IPS DF 4.7 (cell line): Measurements from ENCODE around the gene FAM20B.

ENCODE experiments used
- DNase-seq: peaks from one replicate; pipeline ENCODE4 v3.0.0-alpha.2; 2013; ENCODE audit warnings: low spot score; ENCODE audit errors: extremely low read depth

The FAM20B gene

DNA sequence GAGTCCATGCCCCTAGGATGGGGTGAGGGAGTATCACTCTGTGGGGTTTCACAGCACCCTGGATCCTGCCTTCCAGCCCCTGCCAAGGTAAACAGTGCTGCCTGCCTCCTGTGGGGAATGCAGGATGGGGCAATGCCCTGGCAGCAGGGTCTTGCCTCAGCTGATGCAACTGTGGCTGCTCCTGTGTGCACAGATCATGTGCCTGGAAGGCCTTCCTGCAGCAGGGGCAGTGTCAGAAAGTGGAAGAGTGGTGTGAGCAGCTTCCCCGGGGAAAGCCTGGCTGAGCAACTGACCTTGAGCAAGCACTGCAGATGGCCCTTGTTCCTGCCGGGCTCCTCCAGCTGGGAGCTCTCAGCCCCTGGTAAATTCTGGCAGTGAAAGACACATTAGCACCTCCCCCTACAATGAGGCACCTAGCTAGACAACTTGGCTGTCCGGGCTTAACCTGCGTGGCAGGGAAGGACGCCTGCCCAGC lies 66.0 kb downstream of the FAM20B start:
- DNase-seq = no peak

DNA sequence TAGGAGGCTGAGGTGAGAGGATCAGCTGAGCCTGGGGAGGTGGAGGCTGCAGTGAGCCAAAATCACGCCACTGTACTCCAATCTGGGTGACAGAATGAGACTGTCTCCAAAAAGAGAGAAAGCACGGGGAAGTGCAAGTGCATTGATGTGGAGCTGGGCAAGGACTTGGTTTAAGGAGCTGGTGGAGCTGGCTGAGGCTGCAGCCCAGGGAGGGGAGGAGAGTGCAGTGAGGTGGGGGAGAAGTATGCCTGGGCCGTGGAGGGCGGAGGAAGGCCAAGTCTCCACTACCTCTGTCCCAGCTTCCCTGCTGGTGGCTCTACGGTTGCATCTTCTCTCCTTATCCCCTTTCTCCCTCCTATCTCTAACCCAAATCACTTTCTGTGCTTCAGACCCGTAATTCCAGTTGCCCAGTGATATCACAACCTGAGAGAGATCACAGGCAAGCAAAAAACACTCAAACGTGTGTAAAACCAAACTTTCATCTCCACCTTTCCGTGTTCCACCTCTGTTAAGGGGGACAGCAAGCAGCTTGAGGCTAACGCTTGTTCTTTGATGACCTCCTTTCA lies 67.3 kb downstream of the FAM20B start:
- no peak for DNase-seq

DNA sequence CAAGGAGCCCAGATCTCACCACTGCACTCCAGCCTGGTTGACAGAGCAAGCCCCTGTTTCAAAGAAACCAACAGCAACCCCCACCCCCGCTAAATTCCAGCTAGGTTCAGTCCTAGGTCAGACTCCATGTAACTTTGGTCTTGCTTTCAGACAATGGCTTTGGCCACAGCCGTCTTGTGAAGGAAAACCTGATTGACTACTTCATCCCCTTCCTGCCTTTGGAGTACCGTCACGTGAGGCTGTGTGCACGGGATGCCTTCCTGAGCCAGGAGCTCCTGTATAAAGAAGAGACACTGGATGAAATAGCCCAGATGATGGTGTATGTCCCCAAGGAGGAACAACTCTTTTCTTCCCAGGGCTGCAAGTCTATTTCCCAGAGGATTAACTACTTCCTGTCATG lies 69.1 kb downstream of the FAM20B start:
- DNase-seq = no peak

DNA sequence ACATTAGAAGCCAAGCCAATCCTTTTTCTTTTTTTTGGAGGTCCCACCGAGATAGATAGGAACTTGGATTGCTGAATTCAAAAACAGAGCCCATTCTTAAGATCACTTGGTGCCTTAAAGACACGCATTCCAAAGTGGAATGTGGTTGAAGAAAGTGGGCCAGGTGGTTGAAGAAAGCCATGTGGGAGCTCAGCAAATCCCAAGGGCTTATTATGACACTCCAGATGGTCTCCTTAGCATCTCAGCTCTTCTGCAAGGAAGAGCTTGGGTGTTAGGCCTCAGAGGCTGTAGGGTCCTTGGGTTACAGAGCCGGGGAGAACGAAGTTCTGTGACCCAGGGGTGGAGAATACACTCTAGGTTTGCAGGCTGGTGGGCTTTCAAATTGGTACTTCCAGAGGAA lies 69.7 kb downstream of the FAM20B start:
- no peak for DNase-seq

DNA sequence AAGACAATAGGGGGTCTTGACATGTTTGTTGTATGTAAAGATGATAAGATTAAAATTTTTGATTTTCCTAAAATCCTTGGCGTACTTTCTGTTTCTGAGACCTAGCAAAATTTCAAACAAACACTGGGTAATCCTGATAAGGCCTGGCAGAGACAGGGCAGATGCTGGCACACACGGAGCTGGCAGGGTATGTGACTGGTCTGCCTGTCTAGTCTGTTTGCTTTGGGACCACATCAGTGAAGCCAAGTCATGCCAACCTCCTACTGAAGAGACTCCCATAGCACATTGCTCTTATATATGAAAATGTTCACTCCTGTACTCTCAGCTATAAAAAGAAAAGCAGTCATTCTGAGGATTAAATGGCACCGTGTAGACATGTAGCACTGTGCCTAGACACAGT lies 70.2 kb downstream of the FAM20B start:
- no peak for DNase-seq

DNA sequence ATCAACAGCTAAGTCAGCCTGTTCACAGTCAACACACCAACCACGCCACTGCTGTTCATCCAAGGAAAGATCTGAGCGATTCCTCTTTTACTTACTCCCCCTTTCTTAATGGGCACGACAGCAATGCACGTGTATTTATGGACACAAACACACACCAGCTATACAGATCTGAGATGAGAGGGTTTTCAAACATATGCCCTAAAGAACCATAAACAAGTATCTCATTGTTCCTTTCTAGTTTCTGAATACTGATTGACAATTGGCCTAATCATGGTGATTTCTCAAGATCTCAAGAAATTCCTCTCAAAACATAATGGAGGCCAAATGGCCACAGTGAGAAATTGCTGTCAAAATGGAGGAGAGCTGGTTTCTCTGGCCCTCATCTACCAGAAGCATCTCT lies 74.2 kb downstream of the FAM20B start:
- no peak for DNase-seq

DNA sequence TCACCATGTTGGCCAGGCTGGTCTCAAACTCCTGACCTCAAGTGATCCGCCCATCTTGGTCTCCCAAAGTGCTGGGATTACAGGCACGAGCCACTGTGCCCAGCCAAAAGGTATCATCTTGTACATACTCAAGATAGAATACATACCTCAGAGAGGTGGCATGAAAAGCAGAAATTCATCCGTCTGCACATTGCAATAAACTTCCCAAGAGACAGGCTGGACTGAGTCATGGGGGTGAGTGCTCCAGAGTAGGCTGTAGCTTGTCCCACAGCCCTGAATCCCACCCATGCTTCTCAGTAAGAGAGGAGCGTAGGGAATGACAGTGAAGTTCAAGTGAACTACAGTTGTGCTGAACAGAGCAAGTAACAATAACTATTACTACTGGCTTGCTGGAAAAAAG lies 75.9 kb downstream of the FAM20B start:
- no peak for DNase-seq

DNA sequence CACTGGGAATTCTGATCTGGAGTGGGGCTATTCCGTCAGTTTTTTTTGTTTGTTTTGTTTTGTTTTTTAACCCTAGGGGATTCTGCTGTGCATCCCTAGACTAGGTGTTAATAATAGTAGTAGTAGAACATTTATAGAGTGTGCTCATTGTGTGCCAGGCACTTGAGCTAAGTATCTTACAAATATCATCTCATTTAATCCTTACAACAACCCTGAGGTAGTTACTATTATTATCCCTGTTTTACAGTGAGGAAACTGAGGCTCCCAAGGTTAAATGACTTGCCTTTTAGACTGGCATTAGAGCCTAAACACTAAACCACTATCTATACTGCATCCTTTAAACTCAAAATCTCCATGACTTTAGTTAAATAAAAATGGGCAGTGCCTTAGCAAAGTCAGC lies 78.3 kb downstream of the FAM20B start:
- DNase-seq = no peak

DNA sequence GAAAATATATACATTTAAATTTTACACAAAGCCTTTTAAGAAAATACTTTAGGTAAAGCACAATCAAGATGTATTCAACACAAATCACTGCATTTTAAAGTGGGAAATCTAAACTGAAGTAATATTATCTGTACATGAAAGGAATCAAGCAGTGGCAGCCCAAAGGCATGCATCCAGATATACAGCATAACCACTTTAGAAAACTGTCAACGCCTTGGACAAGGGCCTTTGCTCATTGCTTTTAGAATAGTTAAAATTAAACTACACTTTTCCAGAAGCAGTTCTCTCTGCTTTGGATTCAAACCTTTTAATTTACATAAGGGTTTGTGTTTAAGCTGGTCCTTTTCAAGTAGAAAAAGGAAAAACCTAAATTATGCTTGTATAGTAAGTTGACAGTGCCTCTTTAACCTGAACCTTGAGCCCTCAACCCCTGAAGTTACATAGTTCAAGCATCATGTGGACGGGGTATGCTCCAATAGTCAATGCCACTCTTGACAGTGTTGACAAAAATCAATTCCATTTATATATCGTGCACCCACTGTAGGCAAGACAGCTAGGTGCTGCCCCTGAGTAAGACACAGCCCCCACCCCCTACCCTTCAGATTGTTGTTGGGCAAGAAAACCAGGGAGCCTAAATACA lies 79.0 kb downstream of the FAM20B start:
- DNase-seq = no peak

DNA sequence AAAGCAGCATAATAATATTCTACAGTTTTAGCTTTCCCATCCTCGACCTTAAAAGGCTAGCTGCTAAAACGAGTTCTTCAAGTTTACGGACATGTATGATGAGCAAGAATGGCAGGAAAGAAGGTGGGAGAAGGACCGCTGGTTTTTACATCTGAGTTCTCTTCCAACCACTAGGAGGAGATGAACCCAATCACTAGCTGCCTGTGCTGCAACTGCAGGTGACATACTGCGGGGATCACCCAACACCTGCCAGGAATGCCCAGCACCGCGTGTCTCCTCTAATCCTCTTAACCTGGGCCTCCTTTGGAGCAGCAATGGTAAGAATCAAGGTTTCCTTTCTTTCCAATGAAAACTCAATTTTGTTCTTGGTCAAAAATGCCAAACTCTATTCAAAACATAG lies 79.7 kb downstream of the FAM20B start:
- no peak for DNase-seq

DNA sequence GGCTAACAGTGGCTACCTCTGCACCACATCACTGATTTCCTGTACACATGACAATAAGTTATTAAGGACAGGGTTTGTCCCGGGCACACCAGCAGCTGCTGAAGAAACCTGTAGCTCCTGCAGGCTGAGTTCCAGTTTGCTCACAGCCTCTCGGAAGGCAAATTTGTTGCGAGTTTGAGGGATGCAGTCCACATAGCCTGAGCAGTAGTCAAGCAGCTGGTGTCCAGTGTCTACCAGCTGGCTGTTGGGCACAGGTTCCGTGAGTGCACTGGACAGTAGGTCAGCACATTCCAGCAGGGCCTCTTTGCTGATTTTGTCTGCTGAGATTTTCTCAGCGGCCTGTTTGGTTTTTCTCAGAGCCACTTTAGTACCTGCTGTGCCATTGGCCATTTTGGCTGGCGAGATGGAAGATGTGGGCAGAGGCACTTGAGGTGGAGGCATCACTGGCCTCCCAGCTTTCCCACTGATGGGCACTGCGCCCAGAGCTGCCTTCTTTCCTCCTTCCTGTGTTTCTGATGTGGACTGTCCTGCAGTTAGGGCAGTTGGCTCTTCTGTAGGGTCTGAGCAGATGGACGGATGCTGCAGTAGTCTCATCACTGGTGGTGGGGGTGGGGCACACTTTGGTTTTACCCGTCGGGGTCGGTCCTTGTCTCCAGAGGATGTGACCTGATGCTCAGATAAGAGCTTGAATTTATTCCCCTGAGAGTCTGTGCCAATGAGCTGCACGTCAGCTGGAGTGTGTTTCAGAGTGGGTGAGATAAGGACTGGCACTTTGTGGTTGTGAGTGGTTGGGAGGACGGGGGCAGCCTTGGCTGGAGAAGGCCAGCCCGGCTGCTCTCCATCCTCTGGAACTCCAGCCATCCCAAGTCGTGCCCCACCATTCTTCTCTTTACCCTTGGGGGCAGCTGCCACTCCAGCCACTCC lies 82.3 kb downstream of the FAM20B start:
- no peak for DNase-seq

DNA sequence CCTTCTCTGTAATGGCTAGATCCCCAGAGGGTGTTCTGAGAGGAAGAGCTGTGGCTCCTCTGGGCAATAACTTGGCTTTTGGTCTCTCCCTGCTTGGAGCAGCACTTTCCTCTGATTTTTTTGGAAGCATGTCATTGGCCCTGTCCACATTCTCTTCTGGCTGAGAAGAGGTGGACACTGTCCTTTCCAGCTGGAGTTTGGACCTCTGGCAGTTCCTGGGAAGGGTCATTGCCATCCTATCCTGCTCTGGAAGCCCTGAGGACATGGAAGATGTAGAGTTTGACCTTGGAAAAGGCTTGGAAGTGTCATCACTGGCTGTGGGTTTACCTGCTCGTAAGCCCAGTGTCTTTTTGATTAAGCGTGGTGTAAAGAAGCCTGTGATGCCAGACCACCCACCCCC lies 83.0 kb downstream of the FAM20B start:
- DNase-seq = no peak

DNA sequence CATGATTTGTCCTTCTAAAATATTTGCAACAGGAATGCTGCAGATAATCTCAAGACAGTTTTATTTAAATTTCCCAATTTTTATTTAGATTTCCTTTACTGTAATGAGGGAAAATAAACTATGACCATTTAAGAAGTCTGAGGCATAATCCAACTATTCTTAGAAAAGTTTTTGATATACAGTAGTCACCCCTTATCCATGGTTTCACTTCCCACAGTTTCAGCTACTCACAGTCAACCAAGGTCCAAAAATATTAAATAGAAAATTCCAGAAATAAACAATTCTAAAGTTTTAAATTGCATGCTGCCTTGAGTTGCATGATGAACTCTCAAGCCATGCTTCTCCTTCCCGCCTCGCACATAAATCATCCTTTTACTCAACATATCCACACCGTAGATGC lies 89.5 kb downstream of the FAM20B start:
- no peak for DNase-seq

DNA sequence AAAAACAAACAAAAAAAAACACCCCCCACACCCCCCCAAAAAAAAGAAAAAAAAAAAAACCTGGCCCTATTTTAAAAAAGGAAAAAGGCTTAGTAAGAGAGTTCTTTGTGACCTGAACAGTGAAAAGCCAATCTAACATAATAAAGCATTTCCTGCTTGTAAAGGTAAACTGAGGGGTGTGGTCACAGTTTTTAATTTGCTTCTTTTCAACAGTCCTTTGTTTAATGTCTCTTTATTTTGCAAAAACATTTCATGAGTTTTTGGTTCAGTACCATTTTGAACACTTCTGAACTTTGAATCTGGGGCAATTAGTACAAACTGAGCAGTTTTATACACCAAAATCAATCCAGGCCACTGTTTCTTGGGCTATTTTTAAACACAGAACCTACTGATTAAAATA lies 93.8 kb downstream of the FAM20B start:
- DNase-seq = no peak

DNA sequence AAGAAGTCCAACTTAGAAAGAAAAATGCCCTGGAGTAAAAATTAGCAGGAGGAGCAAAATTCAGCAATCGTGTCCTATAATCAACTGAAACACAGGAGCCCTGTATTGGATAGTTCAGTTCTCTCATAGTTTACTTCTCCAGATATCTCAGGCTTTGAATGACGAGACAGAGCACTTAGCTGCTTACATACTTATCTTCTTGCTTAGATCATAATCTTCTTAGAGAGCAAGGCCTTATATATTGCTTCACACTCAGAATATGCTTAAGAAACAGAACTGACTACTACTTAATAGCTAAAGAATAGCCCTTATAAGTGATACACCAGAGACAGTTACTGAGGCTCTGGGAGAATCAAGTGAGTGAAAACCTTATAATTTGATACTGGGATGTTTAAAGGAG lies 95.0 kb downstream of the FAM20B start:
- DNase-seq = no peak

DNA sequence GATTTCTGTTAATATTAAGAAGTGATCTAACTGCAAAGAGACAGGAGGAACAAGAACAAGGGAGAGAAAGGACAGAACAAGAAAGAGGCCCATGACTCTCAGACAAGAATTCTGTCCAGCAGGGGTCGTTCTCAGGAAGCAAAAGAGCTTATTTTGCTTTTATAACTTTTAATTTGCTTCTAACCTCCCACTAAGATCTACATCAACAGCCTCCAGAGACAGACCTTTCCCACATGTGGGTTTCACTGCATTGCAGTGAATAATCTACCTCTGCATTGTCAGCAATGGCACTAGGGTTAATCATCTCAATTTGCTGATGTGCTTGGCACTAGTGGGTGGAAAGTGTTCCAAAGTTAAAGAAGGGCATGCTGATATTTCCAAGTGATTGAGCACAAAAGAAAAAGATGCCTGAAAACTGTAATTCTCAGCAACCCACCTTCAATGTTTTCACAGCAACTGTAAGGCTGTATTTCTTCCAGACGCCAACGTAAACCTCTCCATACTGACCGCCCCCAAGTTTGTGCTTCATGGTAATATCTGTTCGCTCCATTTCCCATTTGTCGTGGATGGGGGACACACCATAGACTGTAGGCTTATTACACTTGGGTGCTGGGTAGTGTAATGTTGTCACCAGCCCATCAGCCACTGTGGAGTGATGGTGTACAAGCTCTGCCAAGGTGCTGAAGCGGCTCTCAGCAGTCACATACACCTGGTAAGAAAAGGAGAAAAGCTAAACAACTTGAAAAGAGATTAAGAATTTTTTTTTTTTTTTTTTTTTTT lies 95.7 kb downstream of the FAM20B start:
- DNase-seq = no peak

DNA sequence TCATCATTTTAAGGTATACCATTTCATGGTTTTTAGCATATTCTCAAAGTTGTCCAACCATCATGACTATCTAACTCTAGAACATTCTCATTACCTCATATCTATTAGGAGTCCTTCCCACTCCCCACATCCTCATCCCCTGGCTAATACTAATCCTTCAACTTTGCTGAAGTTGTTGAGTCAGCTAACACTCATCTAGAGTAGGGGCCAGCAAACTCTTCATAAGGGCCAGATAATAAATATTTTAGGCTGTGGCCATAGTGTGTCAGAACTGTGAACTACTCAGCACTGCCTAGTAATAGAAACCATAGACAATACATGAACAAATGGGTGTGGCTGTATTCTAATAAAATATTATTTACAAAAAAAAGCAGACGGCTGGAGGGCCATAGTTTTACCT lies 99.2 kb downstream of the FAM20B start:
- no peak for DNase-seq
